Upper lobe of left lung (tissue), 4 donors: ENCODE results near the gene SCN7A.

Experiments used
- EP300 ChIP-seq, 4 donors: sonication (generic); formaldehyde crosslinking; IDR thresholded peaks; one replicate each; pipeline ENCODE4 v1.5.1; 2017; ENCODE audit warnings: antibody characterized with exemption in 4 of 4, control low read depth in 2 of 4
- TF ChIP-seq, protein P1 (sequence below), 6 experiments: fragments of 450-650 bp in 4 of 6; fragments of 200-600 bp in 2 of 6; sonication (generic) in 2 of 6; IDR thresholded peaks; one replicate each; pipeline ENCODE4 v1.5.1; 2016 to 2019; ENCODE audit warnings: antibody characterized with exemption in 6 of 6

DNA sequence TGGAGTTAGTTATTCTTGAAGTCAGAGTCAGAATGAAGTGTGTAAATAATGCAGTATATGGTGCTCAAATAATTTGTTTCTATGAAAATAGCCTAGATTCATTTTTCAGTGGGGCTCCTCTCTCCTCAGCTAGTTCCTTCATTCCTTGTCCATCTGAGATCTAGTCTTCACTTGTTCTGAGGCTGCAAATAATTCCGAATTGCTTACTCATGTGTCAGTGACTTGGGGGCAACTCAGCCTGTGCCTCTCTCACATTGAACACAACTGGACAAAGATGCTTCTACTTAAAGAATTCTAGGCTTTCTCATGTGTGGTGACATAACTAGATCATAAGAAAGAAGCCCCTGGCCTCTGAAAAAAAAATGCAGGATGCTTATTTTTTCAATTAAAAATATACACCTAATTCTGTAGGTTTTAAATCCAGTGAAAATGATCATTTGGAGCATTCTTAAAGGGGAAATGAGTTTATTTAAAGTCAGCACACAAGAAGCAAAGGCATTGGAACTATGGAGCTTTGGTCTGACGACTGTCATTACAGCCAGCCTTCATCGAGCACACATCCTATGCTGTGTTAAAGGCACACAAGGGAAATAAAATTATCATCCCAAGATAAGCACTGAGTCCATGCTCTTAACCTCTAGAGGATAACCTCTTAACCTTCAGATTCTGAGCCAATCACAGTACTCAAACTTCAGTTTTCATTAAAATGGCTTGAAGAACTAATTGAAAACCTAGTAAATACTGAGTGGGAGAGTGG is 24.8 kb upstream of the SCN7A start:
- TF ChIP-seq, protein P1, sequence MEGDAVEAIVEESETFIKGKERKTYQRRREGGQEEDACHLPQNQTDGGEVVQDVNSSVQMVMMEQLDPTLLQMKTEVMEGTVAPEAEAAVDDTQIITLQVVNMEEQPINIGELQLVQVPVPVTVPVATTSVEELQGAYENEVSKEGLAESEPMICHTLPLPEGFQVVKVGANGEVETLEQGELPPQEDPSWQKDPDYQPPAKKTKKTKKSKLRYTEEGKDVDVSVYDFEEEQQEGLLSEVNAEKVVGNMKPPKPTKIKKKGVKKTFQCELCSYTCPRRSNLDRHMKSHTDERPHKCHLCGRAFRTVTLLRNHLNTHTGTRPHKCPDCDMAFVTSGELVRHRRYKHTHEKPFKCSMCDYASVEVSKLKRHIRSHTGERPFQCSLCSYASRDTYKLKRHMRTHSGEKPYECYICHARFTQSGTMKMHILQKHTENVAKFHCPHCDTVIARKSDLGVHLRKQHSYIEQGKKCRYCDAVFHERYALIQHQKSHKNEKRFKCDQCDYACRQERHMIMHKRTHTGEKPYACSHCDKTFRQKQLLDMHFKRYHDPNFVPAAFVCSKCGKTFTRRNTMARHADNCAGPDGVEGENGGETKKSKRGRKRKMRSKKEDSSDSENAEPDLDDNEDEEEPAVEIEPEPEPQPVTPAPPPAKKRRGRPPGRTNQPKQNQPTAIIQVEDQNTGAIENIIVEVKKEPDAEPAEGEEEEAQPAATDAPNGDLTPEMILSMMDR (IDR thresholded peaks at IDR 0.05) = no peak
- TF ChIP-seq EP300 (IDR thresholded peaks at IDR 0.05) = no peak
